Retinal pigment epithelial cell (primary cell): ENCODE results near the gene MDN1.
"Not testable (repeated sequence)": the region's sequence is repeated elsewhere in the genome, so short reads cannot be mapped to it uniquely, and the experiment has no call there.

Experiments used
- DNase-seq: peaks from one replicate; pipeline ENCODE4 v3.0.0-alpha.2; 2010; ENCODE audit warnings: low read depth
- H3K4me3 ChIP-seq: 2 replicates; pipeline ENCODE4 v1.5.1; 2011; ENCODE audit warnings: mild to moderate bottlenecking, low read length, control low read depth, moderate library complexity
- CTCF ChIP-seq: conservative IDR thresholded peaks from 2 replicates; pipeline ENCODE4 v1.5.1; 2011; ENCODE audit warnings: low read depth, low read length, control low read depth, inconsistent platforms

MDN1 gene

GRCh38 chr6:89643406-89643805, 176.2 kb downstream of the MDN1 start:
- no peak for TF ChIP-seq CTCF
- H3K4me3 ChIP-seq, result no peak overlapping the region
- DNase-seq, result no peak

- TF ChIP-seq CTCF, result no peak
- DNase-seq, result no peak
- H3K4me3 ChIP-seq, result no peak overlapping the region
These were observed 176.6 kb downstream of the MDN1 start for GRCh38 chr6:89642956-89643355.

- not testable (repeated sequence) for DNase-seq, H3K4me3 ChIP-seq
These were observed 178.0 kb downstream of the MDN1 start for GRCh38 chr6:89641581-89641980.

DNA sequence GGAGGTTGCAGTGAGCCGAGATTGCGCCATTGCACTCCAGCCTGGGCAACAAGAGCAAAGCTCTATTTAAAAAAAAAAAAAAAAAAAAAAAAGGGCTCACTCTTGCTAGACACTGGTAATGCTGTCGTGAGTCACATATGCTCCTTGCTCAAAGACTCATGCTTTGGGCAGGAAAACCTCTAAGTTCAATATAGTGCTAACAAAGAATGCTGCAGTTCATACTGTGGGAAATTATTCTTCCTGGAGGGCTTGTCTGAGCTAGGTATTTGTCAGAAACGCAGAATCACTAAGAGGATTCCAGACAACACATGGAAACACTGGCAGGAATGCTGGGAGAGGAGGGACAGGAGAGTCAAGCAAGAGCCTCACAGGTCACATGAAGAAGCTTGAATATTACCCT, 178.8 kb downstream of the MDN1 start:
- no peak for TF ChIP-seq CTCF
- no peak overlapping the region for H3K4me3 ChIP-seq
- DNase-seq, result peak; percentile 73

DNA sequence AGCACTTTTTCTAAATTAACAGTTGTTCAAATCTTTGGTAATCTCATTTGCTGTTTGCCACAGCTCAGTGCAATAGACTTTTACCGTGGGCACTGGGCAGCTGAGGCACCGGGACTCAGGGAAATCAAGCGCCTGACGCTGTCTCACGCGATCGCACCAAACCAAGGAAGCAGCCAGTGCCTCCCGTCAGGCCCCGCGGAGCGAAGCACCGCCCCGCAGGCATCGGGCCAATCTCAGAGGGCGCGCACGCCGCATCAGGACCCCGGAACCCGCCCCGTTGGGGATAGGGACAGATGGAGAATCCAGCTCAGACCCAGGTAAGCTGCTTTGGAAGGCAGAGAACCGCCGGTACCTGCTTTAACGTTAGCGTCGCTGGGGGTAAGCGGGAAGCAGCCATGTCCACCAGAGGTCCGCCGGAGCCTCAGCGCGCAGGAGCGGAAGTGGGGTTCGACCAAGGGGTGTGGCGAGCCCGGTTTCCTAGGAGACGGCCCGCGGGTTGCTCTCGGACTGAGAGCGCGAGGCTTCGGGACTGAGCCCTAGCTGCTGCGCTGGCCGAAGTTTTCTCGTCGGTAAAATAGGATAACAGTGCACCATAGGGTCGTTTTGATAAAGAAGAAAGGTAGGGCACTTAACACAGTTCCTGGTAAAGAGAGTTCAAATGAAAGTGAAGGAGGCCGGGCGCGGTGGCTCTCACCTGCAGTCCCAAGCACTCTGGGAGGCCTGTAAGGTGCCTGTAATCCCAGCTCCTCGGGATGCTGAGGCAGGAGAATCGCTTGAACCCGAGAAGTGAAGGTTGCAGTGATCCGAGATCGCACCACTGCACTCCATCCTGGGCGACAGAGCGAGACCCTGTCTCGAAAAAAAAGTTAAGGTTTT, 181.0 kb downstream of the MDN1 start, which contains the start of gene LYRM2:
Gene LYRM2, minus strand, starts transcription at position 428 of the 876 bp plus-strand sequence. Its CDS starts 31 bp downstream, at position 397.
- peak; percentile 82 for DNase-seq
- peak within 1 kb of the TSS; percentile 79 for H3K4me3 ChIP-seq
- peak; percentile 6 for TF ChIP-seq CTCF

- no peak for DNase-seq
- peak overlapping the region; percentile 79 for H3K4me3 ChIP-seq
- no peak for TF ChIP-seq CTCF
These were observed 181.7 kb downstream of the MDN1 start for GRCh38 chr6:89637960-89638319.

- H3K4me3 ChIP-seq, DNase-seq: not testable (repeated sequence)
These were observed 183.2 kb downstream of the MDN1 start for GRCh38 chr6:89636412-89636811.

- no peak for TF ChIP-seq CTCF
- no peak overlapping the region for H3K4me3 ChIP-seq
- no peak for DNase-seq
These were observed 189.1 kb downstream of the MDN1 start for GRCh38 chr6:89630488-89630887.
